Endothelial cell of umbilical vein (primary cell): Measurements from ENCODE around the gene KAT2B.

Source experiments
- EZH2 ChIP-seq: IDR thresholded peaks from 2 replicates; pipeline ENCODE4 v1.6.1; 2012; ENCODE audit warnings: borderline replicate concordance, low read depth, mild to moderate bottlenecking, moderate library complexity, low read length, inconsistent platforms; ENCODE audit not compliant: severe bottlenecking
- MYC ChIP-seq: IDR thresholded peaks from one replicate; pipeline ENCODE4 v1.6.1; 2011; ENCODE audit warnings: mild to moderate bottlenecking, low read depth, low read length
- POLR2AphosphoS5 ChIP-seq: IDR thresholded peaks from 2 replicates; pipeline ENCODE4 v1.6.1; 2012; ENCODE audit warnings: low read depth, mild to moderate bottlenecking, control low read depth, low read length, moderate library complexity; ENCODE audit not compliant: insufficient read depth

DNA sequence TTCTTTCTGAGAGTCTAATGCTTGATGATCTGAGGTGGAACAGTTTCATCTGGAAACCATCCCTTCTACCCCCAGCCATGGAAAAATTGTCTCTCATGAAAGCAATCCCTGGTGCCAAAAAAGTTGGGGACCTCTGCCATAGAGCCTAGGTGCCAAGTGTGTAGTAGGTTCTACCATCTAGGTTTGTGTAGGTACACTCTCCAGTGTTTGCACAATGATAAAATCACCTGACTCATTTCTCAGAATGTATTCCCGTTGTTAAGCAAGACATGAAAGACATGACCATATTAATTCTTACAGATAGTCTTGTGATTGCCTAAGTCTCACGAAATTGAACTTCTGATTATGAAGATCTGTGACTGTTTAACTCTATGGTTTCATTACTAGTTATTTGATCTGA lies 68.6 kb downstream of the KAT2B start:
- TF ChIP-seq MYC (no peak), EZH2 (no peak), POLR2AphosphoS5 (no peak)
